Stimulated activated CD8-positive, alpha-beta memory T cell treated with anti-CD3 and anti-CD28 coated beads, Interleukin-12 subunit alpha, Interleukin-12 subunit beta, amount 100 ng/mL, for 24 hours (primary cell): Measurements from ENCODE around the gene KIAA0040.
A peak's percentile ranks its signal among the peaks of the same experiment; 100 is the strongest.

Source experiments
- DNase-seq: peaks from one replicate; pipeline ENCODE4 v3.0.0-alpha.2; 2020; ENCODE audit errors: extremely low read depth

Gene KIAA0040

DNA sequence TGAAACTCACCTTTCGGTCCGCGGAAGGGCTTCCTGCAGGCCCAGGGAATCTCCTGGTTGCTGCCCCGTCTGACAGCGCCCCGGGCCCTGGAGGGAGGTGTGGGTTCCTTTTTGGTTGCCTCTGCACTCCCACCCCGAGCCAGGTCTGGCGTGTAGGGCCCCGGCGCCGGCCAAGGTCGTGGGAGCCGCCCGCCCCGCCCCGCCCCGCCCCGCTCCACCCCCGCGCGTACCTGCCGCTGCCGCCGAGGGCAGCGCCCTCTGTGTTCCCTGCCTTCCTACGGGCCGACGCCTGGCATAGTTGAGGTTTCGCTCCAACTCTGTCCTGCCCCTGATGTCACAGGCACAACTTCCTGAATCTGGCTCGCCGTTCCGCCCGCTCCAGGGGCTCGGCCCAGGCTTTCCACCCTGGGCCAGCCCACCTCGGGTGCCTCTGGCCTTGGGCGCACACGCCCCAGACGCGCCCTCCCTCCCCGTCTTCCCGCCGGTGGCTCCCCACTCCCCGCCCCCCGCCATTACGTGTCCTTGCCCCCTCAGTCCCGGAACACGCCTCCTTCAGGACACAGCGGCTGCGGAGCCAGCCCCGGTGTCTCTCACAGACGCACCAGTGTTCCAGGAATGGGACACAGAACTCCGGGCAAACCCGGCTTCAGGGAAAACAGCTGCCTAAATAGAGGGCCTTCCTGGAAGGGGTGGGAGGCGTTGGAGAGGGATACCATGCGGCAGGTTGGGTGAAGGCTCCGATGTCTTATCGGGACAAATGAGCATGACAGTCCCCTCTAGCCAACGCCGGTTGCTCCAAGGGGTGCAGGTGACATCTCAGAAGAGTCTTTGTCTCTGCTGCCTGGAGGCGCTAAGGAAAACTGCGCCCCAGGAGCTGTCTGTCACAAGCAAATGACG is at the start of gene KIAA0040:
KIAA0040 (minus strand) TSS at position 147 of the 897 bp plus-strand sequence. CDS start 31,763 bp downstream, outside the sequence.
- DNase-seq = peak; percentile 32

DNA sequence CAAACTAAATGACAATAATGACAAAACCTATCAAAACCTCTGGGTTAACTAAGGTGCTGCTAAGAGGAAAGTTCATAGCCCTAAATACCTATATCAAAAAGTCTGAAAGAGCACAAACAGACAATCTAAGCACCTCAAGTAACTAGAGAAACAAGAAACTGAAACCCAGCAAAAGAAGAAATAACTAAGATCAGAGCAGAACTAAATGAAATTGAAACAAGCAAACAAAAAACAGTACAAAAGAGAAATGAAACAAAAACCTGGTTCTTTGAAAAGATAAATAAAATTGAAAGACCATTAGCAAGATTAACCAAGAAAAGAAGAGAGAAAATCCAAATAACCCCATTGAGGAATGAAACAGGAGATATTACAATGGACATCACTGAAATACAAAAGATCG is 44.8 kb upstream of the KIAA0040 start:
- no peak for DNase-seq

- DNase-seq = no peak
Observed at GRCh38 chr1:175234639-175235038, 42.1 kb upstream of the KIAA0040 start.

GRCh38 chr1:175232335-175232734 is 39.8 kb upstream of the KIAA0040 start:
- DNase-seq = no peak

GRCh38 chr1:175225805-175226129 is 33.2 kb upstream of the KIAA0040 start:
- DNase-seq = no peak

GRCh38 chr1:175222296-175222938 is 29.8 kb upstream of the KIAA0040 start:
- DNase-seq = no peak

GRCh38 chr1:175221557-175222175 is 29.1 kb upstream of the KIAA0040 start:
- no peak for DNase-seq

- DNase-seq = no peak
Observed at GRCh38 chr1:175220853-175221556, 28.4 kb upstream of the KIAA0040 start.

GRCh38 chr1:175219774-175220173 is 27.2 kb upstream of the KIAA0040 start:
- no peak for DNase-seq

- no peak for DNase-seq
Observed at GRCh38 chr1:175218786-175219434, 26.3 kb upstream of the KIAA0040 start.

DNA sequence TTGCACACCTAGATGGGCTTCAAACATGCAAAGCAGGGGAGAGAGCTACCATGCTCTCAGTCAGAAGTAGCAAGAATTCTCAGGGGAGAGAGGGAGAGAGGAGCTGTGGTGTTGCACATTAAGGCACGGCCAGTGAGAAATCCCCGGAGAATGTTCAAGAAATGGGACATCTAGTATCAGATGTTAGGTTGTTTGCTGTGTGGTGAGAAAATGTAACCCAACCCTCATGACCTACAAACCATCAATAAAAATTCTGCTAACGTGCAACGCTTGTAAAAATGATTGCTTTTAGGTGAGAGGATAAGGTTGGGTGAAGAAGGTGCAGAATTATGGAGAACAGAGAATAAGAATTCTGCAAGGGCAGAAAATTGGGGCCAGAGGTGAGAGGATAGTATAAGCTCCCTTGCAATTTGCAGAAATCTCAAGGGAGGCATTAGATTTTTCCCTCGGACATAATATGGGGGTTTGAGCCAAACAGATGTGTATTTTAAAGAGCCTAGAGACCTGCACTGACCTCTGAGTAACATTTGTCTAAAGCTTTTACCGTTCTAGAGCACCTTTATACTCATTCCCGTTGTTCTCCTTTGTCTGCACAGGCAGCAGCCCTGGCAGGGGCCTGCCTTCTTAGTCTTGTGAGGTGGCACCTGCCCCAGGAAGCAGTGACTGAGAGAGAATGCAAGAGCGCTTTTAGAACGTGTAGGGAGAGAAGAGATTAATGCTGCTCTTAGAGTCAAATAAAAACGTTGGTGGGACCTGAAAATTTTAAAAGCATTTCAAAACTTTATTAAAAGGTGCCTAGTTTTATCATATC is 25.4 kb upstream of the KIAA0040 start:
- DNase-seq = no peak

DNA sequence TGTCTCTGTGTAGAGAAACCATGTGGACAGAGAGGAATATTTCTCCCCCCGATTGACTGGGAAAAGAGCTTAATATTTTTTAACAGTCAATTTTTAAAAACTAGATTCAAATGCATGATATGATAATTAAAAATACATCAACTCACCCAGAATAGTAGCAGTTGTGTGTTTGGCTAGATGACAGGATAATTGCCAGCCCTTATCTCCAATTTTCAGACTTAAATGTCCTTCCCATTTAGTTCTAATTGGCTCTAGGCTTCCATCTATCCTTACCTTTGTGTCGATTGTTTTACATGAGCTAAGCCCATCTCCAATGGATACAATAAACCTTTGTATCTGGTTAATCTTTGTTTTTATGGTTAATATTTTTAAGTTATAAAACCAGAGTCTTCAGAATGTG is 23.9 kb upstream of the KIAA0040 start:
- DNase-seq = no peak

DNA sequence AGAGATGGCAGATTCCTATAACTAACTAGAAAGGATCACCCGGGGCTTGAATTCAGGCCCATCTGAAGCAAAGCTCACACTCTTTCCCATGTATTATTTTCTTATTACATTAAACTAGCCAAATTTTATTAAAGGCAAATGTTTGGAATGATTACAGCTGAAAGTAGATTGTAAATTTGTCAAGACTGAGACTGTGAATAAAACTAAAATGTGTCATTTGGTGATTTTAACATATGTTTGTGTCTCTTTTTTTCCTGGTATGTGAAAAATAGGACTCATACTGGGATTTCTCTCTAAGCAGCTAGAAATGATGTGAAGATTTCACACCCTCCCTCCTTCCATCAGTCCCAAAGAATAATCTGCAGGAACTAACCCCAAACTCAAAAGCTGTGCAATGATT is 19.1 kb upstream of the KIAA0040 start:
- DNase-seq = no peak

DNA sequence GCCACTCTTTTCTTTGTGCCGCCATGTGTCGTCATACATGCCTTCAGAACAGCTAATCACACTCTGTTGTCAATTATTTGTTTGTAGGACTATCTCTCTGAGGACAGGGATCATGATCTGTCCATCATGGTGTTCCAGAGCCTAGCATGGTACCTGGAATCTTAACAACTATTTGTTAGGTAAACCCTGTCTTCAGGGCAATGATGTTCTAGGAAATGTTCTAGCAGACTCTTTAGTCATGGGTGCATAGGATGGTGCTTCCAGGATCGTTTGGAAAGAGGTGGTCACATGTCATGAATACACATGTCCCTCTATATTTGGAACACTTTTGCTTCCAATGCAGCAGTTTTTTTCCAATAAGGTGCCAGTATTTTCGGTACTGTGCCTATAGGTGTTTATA is 18.2 kb upstream of the KIAA0040 start:
- no peak for DNase-seq

DNA sequence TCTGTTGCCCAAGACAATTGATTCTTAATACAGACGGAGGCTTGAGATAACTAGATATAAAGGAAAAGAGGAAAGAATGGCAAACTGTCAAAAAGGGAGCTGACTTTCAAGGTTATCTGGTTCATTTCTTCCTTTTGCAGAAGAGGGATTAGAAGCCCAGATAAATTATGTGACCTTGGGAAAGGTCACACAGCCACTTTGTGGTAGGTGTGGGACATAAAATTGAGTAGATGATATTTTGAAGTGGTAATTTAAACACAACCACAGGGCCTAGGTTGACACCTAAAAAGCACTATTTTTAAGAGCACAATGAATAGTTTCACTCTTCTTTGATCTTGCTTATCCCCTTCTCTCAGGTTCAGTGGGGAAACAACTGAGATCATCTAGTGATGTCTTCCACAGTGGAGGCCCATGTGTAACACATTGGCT is 16.9 kb upstream of the KIAA0040 start:
- no peak for DNase-seq

- DNase-seq = no peak
Observed at GRCh38 chr1:175208773-175209492, 16.4 kb upstream of the KIAA0040 start.

DNA sequence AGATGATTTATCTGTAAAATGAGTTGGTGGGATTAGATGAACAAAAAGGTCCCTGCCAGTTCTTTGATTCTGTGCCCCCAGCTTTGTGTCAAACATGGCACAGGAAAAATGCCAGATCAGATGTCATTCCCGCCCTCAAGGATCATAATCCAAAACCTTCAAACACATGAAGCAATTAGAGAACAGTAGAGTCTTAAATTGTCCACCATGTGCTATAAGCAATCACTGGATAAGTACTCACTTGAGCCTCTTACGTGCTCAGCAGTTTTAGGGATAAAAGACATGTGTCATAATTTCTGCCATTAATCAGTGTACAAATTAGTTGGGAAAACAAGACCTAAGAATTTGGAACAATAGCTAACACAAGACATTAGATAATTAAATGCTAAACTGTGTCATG is 15.4 kb upstream of the KIAA0040 start:
- DNase-seq = no peak

DNA sequence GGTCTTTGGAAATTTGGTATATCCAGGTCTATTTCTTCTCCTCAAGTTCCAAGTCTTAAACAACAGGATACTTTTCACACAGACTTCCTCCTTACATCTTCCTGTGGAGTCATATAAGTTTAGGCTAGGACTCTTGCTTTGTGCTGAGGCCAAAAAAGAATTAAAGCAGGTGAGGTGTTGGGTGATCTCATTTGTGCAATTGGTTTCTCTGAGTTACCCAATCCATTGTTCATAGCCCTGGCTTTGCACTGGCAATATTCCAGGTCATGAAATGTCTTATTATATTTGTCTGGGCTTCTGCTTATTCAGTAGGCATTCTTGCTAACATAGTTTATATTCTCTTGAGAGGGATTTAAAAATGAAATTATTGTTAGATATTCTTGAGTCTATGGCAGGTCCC is 14.1 kb upstream of the KIAA0040 start:
- DNase-seq = no peak

DNA sequence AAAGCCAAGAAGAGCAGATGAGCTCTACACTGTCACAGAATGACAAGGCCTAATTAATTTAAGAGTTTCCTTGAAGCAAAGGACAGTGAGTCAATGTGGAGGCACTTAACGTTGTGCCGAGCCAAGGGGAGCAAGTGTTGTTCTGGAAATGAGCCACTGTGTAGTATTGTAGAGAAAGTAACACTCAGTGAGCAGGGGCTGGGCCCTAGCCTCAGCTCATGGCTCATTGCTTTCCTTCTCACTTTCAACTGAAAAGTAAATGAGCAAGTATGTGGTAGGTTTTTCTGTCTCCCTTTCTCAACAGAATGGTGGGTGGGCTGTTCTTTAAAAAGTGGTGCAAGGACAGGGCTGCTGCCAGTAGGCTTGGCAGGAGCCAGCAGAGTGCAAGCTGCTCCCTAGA is 11.8 kb upstream of the KIAA0040 start:
- no peak for DNase-seq

DNA sequence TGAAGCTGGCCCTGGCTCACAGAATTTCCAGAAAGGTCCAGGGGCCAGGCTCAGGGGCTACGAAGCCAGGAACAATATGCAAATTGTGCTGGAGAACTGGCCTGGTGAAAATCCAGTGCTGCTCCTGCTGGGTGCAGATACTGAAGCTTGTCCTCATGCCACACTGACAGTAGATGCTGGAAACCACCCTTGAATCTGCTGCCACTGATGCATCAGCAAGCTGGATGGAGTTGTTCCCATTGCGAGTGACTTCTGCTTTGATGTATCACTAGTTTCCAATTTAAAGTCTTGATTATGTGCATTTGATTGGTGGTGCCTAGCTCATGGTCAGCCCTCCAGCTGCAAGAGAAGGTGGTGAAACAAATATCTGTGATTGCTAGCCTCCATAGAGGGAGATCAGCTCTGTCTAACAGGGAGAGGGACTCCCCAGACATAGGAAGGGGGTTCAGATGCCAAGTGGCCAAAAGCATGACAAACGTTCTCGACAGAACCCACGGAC is 11.0 kb upstream of the KIAA0040 start:
- DNase-seq = no peak
